Stimulated activated CD4-positive, alpha-beta T cell treated with anti-CD3 and anti-CD28 coated beads, Interleukin-2, amount 100 ng/mL, for 24 hours (primary cell): Measurements from ENCODE around the gene APOA1.

ENCODE experiments used
- DNase-seq, 2 donors: peaks; one replicate each; pipeline ENCODE4 v3.0.0-alpha.2; 2020

The APOA1 gene

DNA sequence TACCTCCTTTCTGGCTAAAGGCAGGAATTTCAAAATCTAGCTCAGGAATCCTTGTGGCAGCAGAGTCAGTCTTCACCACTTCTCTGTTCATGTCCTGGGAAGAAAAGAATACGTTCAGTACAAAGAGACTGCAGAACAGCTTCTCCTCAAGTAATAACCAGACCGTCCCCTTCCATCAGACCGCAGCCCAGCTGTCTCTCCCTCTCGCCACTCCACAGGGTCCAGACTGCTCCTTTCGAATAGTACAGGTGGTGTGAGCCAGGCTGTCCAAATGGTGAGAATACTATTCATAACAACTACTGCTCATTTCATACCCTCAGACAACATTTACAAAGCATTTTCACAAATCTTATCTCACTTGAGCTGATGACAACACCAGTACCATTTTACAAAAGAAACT, 50.5 kb downstream of the APOA1 start:
- DNase-seq: no peak

DNA sequence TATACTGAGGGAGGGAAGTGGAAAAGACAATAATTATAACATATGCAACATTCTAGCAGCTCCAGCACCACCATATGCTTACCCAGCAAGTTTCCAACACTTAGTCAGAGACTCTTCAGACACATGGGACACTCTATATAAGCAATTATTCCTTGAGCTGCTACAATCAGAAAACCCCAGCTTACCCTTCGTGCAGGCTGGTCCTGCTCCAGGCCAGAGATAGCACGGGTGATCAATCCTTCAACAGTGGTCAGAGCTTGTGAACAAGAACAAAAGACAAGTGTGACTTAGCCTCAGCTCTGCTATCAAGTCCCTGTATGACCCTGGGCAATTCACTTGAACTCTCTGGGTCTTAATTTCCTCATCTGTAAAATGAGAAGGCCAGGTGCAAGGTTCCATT, 51.1 kb downstream of the APOA1 start:
- no peak for DNase-seq
